HepG2 (cell line): ENCODE data around the gene CCK. TPM values are rescaled to one million over a fixed set of nuclear protein-coding genes. Genes with fewer than 3 reads are reported as not detected.

Experiments
- ARNT ChIP-seq: fragments of 450-650 bp; IDR thresholded peaks from 2 replicates; pipeline ENCODE4 v1.6.1; 2017
- ELF3 ChIP-seq: IDR thresholded peaks from 2 replicates; pipeline ENCODE4 v1.6.1; 2016; ENCODE audit warnings: missing genetic modification reagents, missing compliant biosample characterization
- ELF4 ChIP-seq: sonication (generic); formaldehyde crosslinking; IDR thresholded peaks from 2 replicates; pipeline ENCODE4 v1.5.0; 2020; ENCODE audit warnings: missing genetic modification reagents, mild to moderate bottlenecking, moderate library complexity, borderline replicate concordance
- ELK4 ChIP-seq: sonication (generic); formaldehyde crosslinking; IDR thresholded peaks from 2 replicates; pipeline ENCODE4 v1.9.0; 2021; ENCODE audit warnings: missing genetic modification reagents, borderline replicate concordance
- EP300 ChIP-seq, 3 experiments: sonication (generic) in 1 of 3; formaldehyde crosslinking in 1 of 3; IDR thresholded peaks; 2 replicates each; pipeline versions ENCODE4 v1.5.1 to v1.6.1; 2011 to 2020; ENCODE audit warnings: low read depth in 2 of 3, low read length in 2 of 3, borderline replicate concordance in 1 of 3, improper control_type of control experiment in 1 of 3, mild to moderate bottlenecking in 1 of 3, missing genetic modification reagents in 1 of 3, moderate library complexity in 1 of 3
- EZH2 ChIP-seq: conservative IDR thresholded peaks from 2 replicates; pipeline ENCODE4 v1.6.1; 2012; ENCODE audit warnings: mild to moderate bottlenecking, low read depth, low read length, moderate library complexity
- FOSL1 ChIP-seq: sonication (generic); formaldehyde crosslinking; IDR thresholded peaks from 2 replicates; pipeline ENCODE4 v1.9.0; 2021; ENCODE audit warnings: missing genetic modification reagents, borderline replicate concordance
- IRF2 ChIP-seq: IDR thresholded peaks from 2 replicates; pipeline ENCODE4 v1.6.1; 2018; ENCODE audit warnings: missing genetic modification reagents, missing compliant biosample characterization
- JDP2 ChIP-seq: sonication (generic); formaldehyde crosslinking; IDR thresholded peaks from 2 replicates; pipeline ENCODE4 v1.8.1; 2022; ENCODE audit warnings: missing genetic modification reagents, borderline replicate concordance
- MXI1 ChIP-seq: IDR thresholded peaks from 3 replicates; pipeline ENCODE4 v1.6.1; 2012; ENCODE audit warnings: low read depth, low read length, inconsistent platforms, borderline replicate concordance
- MYC ChIP-seq: sonication (generic); formaldehyde crosslinking; IDR thresholded peaks from 2 replicates; pipeline ENCODE4 v1.9.0; 2021; ENCODE audit warnings: missing genetic modification reagents, borderline replicate concordance
- RFX1 ChIP-seq: fragments of 450-650 bp; IDR thresholded peaks from 2 replicates; pipeline ENCODE4 v1.6.1; 2017
- SMAD9 ChIP-seq: sonication (generic); formaldehyde crosslinking; IDR thresholded peaks from 2 replicates; pipeline ENCODE4 v1.5.1; 2020; ENCODE audit warnings: mild to moderate bottlenecking, missing genetic modification reagents
- WIZ ChIP-seq: sonication (generic); formaldehyde crosslinking; IDR thresholded peaks from 2 replicates; pipeline ENCODE4 v1.5.1; 2020; ENCODE audit warnings: mild to moderate bottlenecking, missing genetic modification reagents
- ZBTB26 ChIP-seq: IDR thresholded peaks from 2 replicates; pipeline ENCODE4 v1.6.1; 2016; ENCODE audit warnings: missing compliant biosample characterization, missing genetic modification reagents, borderline replicate concordance
- ZBTB49 ChIP-seq: sonication (generic); formaldehyde crosslinking; IDR thresholded peaks from 2 replicates; pipeline ENCODE4 v1.4.0; 2020; ENCODE audit warnings: missing genetic modification reagents, borderline replicate concordance
- ZFP1 ChIP-seq: IDR thresholded peaks from 2 replicates; pipeline ENCODE4 v1.6.1; 2016
- ZNF7 ChIP-seq: IDR thresholded peaks from 2 replicates; pipeline ENCODE4 v1.6.1; 2016; ENCODE audit warnings: missing biosample characterization, missing genetic modification reagents
- ZSCAN20 ChIP-seq: sonication (generic); formaldehyde crosslinking; IDR thresholded peaks from 2 replicates; pipeline ENCODE4 v1.4.0; 2020; ENCODE audit warnings: missing genetic modification reagents, mild to moderate bottlenecking, borderline replicate concordance
- polyA plus RNA-seq, 8 experiments: library from polyadenylated mRNA; depleted of rRNA in 3 of 8; stranded (reverse) in 7 of 8; unstranded in 1 of 8; fragments of >200 nt; fragmentation: Illumina TruSeq in 4 of 8; extraction: Trizol in 4 of 8; gene quantifications; 2 replicates each; pipeline versions ENCODE4 v1.2.1 to v1.2.3, GENCODE V29; 2011 to 2016; ENCODE audit warnings: low read depth in 4 of 8, missing spikeins in 1 of 8, mixed read lengths in 1 of 8; ENCODE audit not compliant: insufficient read depth in 1 of 8
- total RNA-seq, 5 experiments: library from RNA; depleted of rRNA; stranded (reverse); fragments of >200 nt; fragmentation: Illumina TruSeq; extraction: Trizol; gene quantifications; 2 replicates each; pipeline ENCODE4 v1.2.3, GENCODE V29; 2016; ENCODE audit warnings: low read depth in 1 of 5
- TF ChIP-seq, protein P1 (sequence below): sonication (generic); formaldehyde crosslinking; IDR thresholded peaks from 2 replicates; pipeline ENCODE4 v1.4.0; 2020; ENCODE audit warnings: missing genetic modification reagents
- TF ChIP-seq, protein P2 (sequence below): sonication (generic); formaldehyde crosslinking; IDR thresholded peaks from 2 replicates; pipeline ENCODE4 v1.4.0; 2020; ENCODE audit warnings: low read depth, mild to moderate bottlenecking, missing genetic modification reagents
- TF ChIP-seq, protein P3 (sequence below): sonication (generic); formaldehyde crosslinking; IDR thresholded peaks from 2 replicates; pipeline ENCODE4 v1.4.0; 2020; ENCODE audit warnings: missing genetic modification reagents, borderline replicate concordance

Gene CCK
- total and polyA plus RNA-seq, 2 of the 13 experiments (the other 11 are each of a cell fraction or from before 2014, with no cell fraction given), result not detected

DNA sequence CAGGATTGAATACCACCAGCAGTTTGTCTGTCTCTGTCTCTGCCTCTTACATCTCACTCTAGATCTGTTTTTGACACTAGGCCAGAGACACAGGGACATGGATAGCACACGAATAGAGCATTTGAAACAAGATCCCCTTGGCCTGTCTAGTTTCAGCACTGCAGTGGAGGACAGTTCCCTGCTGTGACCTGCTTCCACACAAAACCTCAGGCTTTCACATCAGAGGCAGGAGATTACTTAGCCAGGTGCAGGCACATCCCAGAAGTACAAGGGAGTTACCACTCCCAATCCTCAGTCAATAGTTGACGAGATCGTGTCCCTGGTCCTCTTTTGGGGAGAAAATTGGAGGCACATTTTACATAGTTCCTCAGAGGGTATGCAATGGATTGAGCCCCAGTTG is 34.0 kb upstream of the CCK start (continued):
- TF ChIP-seq MXI1 (no peak), JDP2 (CRISPR knock-in tag) (no peak), WIZ (peak; percentile 86), ARNT (no peak), RFX1 (no peak), ZNF7 (CRISPR knock-in tag) (no peak), EP300 (IDR thresholded peaks at IDR 0.05; ENCODE audit: low read depth in 2 of 2, low read length in 2 of 2) (no peak), EP300 (CRISPR knock-in tag; IDR thresholded peaks at IDR 0.05; ENCODE audit: borderline replicate concordance) (no peak), ZFP1 (CRISPR knock-in tag) (peak; percentile 36; the same call in 1 of the 2 replicates), ELF3 (CRISPR knock-in tag) (0 out of 2 replicates have a peak, but pooled peaks have one; percentile 18), MYC (CRISPR knock-in tag) (no peak), FOSL1 (no peak), SMAD9 (CRISPR knock-in tag) (no peak), ELF4 (no peak), ZBTB49 (CRISPR knock-in tag) (0 out of 2 replicates have a peak, but pooled peaks have one; percentile 63), EZH2 (no peak), ELK4 (CRISPR knock-in tag) (no peak), ZSCAN20 (no peak), IRF2 (CRISPR knock-in tag) (0 out of 2 replicates have a peak, but pooled peaks have one; percentile 37), ZBTB26 (peak; percentile 73; the same call in 1 of the 2 replicates)
- TF ChIP-seq, protein P1, sequence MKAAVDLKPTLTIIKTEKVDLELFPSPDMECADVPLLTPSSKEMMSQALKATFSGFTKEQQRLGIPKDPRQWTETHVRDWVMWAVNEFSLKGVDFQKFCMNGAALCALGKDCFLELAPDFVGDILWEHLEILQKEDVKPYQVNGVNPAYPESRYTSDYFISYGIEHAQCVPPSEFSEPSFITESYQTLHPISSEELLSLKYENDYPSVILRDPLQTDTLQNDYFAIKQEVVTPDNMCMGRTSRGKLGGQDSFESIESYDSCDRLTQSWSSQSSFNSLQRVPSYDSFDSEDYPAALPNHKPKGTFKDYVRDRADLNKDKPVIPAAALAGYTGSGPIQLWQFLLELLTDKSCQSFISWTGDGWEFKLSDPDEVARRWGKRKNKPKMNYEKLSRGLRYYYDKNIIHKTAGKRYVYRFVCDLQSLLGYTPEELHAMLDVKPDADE, result no peak
- TF ChIP-seq, protein P2, sequence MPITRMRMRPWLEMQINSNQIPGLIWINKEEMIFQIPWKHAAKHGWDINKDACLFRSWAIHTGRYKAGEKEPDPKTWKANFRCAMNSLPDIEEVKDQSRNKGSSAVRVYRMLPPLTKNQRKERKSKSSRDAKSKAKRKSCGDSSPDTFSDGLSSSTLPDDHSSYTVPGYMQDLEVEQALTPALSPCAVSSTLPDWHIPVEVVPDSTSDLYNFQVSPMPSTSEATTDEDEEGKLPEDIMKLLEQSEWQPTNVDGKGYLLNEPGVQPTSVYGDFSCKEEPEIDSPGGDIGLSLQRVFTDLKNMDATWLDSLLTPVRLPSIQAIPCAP, result no peak
- TF ChIP-seq, protein P3, sequence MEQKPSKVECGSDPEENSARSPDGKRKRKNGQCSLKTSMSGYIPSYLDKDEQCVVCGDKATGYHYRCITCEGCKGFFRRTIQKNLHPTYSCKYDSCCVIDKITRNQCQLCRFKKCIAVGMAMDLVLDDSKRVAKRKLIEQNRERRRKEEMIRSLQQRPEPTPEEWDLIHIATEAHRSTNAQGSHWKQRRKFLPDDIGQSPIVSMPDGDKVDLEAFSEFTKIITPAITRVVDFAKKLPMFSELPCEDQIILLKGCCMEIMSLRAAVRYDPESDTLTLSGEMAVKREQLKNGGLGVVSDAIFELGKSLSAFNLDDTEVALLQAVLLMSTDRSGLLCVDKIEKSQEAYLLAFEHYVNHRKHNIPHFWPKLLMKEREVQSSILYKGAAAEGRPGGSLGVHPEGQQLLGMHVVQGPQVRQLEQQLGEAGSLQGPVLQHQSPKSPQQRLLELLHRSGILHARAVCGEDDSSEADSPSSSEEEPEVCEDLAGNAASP (CRISPR knock-in tag), result no peak
